ENCODE measurements around the gene NEUROG1.

NEUROG1 gene

DNA sequence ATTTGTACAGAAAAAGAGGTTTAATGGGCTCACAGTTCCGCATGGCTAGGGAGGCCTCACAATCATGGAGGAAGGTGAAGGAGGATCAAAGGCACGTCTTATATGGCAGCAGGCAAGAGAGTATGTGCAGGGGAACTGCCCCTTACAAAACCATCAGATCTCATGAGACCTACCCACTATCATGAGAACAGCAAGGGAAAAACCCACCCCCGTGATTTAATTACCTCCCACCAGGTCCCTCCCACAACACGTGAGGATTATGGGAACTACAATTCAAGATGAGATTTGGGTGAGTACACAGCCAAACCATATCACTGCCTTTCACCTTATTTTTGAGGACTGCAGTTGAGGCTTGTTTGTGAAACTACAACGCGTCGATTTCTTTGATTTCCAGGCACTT lies 20.9 kb upstream of the NEUROG1 start:
- TF ChIP-seq, protein P1, sequence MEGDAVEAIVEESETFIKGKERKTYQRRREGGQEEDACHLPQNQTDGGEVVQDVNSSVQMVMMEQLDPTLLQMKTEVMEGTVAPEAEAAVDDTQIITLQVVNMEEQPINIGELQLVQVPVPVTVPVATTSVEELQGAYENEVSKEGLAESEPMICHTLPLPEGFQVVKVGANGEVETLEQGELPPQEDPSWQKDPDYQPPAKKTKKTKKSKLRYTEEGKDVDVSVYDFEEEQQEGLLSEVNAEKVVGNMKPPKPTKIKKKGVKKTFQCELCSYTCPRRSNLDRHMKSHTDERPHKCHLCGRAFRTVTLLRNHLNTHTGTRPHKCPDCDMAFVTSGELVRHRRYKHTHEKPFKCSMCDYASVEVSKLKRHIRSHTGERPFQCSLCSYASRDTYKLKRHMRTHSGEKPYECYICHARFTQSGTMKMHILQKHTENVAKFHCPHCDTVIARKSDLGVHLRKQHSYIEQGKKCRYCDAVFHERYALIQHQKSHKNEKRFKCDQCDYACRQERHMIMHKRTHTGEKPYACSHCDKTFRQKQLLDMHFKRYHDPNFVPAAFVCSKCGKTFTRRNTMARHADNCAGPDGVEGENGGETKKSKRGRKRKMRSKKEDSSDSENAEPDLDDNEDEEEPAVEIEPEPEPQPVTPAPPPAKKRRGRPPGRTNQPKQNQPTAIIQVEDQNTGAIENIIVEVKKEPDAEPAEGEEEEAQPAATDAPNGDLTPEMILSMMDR (conservative IDR thresholded peaks at IDR 0.05; ENCODE audit: control insufficient read depth, insufficient read depth, low read depth, low read length) = no peak
- H3K4me3 ChIP-seq (ENCODE audit: control insufficient read depth, low read depth, low read length) = no peak overlapping the region
- no peak for DNase-seq (ENCODE audit: low read depth)

DNA sequence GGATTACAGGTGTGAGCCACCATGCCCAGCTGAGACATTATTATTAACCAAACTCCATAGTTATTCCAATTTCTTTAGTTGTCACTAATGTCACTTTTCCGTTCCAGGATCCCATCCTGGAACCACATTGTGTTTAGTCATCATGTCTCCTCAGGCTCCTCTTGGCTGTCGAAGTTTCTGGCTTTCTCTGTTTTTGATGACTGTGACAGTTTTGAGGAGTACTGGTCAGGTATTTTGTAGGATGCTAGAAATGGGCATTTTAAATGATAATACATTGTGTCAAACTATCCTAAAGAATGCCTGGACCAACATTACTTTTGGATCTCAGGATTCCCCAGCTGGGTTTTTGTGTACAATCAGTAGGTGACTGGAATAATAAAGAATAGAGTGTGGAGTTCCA lies 19.8 kb upstream of the NEUROG1 start:
- TF ChIP-seq, protein P1 (conservative IDR thresholded peaks at IDR 0.05; ENCODE audit: control insufficient read depth, insufficient read depth, low read depth, low read length) = no peak
- DNase-seq (ENCODE audit: low read depth) = no peak
- H3K4me3 ChIP-seq (ENCODE audit: control insufficient read depth, low read depth, low read length) = no peak overlapping the region

DNA sequence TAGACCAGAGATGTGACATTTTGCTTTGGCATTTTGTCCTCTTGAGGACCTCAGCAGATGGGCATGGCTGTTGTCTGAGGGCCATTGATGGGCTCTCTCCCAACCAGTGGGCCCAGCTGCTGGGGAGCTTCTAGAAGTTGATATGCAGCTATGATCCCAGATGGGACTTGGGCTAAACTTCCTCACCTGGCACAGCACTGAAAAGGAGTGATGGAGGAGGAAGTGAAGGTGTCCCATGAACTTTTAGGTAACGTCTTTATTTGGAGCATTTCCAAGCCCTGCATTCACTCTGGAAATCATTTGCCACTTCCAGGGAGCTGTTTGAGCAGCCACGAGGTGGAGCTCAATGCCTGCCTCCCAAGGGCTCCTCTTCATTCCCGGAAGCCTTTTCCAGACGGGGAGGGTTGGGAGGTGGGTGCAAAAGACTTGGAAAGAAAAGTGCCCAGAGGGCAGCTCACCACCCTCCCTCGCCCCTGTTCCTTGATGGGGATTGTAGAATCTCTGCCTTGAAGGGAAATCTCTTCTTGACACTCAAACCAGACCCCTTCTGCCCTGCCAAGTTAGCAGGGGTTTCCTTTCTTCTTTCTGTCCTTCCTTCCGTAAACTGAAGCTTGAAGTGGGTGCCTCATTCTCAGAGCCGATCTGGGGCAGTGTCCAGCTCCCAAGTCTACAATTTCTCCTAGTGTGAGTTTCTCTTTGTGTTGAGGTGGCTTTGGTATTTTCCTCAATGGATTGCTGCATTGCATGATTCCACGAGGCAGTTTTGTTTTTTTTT lies 18.1 kb upstream of the NEUROG1 start:
- no peak overlapping the region for H3K4me3 ChIP-seq (ENCODE audit: control insufficient read depth, low read depth, low read length)
- peak; percentile 40 for DNase-seq (ENCODE audit: low read depth)
- TF ChIP-seq, protein P1 (conservative IDR thresholded peaks at IDR 0.05; ENCODE audit: control insufficient read depth, insufficient read depth, low read depth, low read length) = peak; percentile 49

DNA sequence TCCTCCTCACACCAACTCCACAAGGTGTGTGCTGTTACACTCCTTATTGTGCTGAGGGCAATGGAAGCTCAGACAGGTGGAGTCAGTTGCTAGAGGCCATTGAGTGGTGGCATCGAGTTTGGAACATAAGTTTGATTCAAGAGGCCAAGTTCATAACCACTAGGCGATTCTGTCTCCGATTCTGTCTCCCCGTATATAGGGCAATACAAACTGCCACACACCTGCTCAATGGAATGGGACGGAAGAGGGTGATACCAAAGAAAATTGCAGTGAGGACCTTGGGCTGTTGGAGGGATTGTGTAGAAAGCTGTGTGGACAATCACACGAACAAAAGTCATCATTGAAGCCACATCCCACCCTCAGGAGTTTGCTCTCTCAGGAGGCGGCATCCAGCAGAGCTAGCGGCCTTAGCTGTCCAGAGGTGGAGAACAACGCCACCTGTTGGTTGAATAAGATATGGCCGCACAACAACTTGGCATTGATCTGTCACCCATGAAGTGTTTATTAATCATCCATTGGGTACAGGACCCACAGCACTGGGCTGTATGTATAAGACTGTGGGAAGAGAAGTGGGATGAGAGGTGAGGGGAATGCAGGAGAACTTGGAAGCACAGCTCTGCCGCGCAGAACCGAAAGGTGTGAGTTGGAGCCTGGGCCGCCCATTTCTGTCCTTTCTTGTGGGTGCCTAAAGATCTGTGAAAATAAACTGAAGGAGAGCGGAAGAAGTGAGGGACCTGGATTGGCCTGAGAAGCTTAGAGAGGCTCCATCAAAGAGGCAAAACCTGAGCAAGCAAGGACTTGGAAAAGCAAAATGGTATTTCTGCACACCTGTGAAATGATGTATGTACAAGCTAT lies 16.1 kb upstream of the NEUROG1 start:
- peak; percentile 81 for DNase-seq (ENCODE audit: low read depth)
- H3K4me3 ChIP-seq (ENCODE audit: control insufficient read depth, low read depth, low read length) = no peak overlapping the region
- TF ChIP-seq, protein P1 (conservative IDR thresholded peaks at IDR 0.05; ENCODE audit: control insufficient read depth, insufficient read depth, low read depth, low read length) = peak; percentile 90

DNA sequence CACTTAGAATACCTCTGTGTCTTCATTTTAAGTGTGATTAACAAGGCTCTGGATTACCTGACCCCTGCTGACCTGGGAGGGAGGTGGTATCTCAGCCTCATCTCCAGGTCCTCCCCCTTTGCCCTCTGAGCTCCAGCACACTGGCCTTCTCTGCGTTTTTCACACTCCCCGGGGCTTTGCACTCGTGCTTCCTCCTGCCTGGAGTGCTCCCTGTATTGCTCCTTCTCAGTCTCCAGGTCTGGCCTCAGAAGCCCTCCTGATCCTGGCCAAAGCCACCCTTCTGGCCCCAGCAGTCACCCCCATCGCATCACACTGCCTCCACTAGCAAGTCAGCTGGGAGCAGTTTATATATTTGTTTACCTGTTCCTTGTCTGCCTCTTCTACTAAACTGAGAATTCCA lies 13.6 kb upstream of the NEUROG1 start:
- DNase-seq (ENCODE audit: low read depth) = no peak
- no peak overlapping the region for H3K4me3 ChIP-seq (ENCODE audit: control insufficient read depth, low read depth, low read length)
- TF ChIP-seq, protein P1 (conservative IDR thresholded peaks at IDR 0.05; ENCODE audit: control insufficient read depth, insufficient read depth, low read depth, low read length) = no peak

DNA sequence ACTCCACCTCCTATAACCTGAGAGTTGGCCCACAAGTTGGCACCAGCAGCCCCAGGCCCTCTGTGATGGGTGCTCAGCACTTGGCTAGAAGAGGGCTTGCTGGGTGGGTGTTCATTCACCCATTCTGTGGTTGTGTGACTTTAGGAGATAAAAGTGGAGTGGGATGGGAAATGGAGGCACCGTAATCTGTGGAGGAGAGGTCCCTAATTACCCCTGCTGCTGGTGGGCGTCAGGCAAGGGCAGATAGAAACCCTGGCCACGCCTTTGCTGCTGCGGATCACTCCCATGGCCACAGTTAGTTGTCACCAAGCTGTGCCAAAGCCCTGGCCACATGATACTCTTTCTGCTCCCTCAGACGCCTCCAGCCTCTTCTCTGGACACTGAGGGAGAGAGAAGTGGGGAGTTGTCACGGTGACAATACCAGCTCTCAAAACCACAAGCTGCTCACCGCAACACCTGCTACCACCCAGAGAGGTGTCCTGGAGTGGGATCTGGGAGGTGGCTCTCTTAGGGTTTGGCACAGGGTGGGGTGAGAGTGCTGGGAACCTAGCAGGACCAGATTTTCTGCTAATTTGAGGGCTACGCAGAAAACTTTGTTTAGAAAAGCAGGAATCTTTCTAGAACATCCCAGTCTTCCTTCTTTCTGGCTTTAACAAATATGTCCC lies 12.0 kb upstream of the NEUROG1 start:
- H3K4me3 ChIP-seq (ENCODE audit: control insufficient read depth, low read depth, low read length) = no peak overlapping the region
- TF ChIP-seq, protein P1 (conservative IDR thresholded peaks at IDR 0.05; ENCODE audit: control insufficient read depth, insufficient read depth, low read depth, low read length) = no peak
- no peak for DNase-seq (ENCODE audit: low read depth)

Measured in fibroblast of mammary gland (primary cell).